NCI-H1092 treated with DMSO at 0.1 percent for 48 hours (cell line): ENCODE data around the gene PIAS1.

Experiments used
- DNase-seq: peaks from one replicate; lab custom pipeline; 2025; lab: John Stamatoyannopoulos, UW

The PIAS1 gene

GRCh38 chr15:68063606-68064005 lies 9.5 kb downstream of the PIAS1 start:
- no peak for DNase-seq

DNA sequence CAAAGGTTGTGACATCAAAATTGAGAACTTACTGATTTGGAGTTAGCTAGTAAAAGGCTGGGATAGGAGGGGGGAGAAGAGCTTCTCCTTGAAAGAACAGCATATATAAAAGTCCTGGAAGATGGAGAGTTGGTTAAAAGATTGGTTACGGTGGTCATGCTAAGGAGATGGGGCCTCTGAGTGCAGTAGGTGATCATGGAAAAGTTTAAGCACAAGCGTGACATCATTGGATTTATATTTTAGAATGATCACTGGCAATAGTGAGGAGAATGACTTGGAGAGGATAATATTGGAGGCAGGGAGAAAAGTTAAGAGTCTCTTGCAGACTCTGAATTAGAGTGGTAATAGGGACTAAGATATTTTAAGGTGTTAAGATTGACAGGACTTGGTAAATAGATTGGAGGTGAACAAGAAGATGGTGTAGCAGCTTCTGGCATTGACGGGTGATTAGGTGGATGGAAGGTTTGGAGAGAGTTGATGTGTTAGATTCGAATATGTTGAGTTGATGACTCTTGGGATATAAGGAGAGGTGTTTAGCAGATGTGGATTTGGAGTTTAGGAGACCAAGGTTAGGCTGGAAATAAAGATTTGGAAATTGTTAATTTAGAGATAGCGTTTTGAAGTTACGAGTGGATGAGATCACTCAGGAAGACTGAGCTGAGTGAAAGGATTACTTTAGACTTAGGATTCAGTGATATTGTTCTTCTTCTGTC lies 19.6 kb downstream of the PIAS1 start:
- no peak for DNase-seq

DNA sequence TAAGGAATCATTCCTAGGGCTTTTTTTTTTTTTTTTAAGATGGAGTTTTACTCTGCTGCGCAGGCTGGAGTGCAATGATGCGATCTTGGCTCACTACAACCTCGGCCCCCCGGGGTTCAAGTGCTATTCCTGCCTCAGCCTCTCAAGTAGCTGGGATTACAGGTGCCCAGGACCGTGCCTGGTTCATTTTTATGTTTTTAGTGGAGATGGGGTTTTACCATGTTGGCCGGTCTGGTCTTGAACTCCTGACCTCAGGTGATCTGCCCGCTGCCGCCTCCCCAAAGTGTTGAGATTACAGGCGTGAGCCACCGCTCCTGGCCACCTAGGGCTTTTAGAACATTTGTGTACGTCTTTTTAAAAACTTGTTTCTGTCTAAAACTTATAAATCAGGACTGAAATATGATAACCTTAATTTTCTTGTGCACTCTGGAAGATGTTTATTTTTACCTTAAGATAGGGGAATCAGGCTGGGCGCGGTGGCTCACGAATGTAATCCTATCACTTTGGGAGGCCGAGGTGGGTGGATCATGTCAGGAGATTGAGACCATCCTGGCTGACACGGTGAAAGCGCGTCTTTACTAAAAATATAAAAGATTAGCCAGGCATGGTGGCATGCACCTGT lies 21.8 kb downstream of the PIAS1 start:
- no peak for DNase-seq

- DNase-seq = no peak
Measured at GRCh38 chr15:68078365-68078764, 24.2 kb downstream of the PIAS1 start.

DNA sequence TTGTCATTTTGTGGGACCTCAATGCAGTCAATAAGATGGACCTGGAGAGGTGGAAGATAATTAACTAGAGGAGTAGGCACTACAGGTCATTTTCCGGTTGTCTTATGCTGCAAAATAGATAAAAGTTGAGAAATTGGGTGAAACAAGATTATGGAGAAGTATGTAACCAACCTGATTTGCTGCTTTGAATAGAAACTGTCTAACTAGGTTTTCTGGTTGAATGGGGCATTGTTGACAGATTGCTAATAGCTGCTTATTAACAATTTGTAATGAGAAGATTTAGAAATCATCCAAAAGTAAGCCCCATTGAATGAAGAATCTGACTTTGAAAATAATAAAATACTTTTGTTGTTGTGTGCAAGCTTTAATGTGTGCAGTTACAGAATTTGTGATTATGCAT lies 26.2 kb downstream of the PIAS1 start:
- DNase-seq = no peak

DNA sequence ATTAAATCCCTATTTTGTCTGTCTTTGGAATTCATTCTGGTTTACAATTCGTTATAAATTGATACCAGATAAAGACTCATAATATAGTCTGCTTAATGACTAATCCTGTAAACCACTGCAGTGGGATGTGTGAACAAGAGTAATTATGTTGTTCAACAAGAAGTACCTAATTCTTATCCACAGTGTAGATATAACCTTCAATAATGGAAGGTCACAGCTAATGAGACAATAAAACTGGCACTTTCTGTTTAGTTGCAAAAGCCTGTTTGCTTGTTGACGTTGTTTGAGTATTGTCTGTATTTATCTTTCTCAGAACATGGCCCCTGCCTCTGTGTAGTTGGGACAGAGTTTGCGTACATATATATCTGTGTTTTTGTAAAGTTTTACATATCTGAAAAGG lies 26.7 kb downstream of the PIAS1 start:
- no peak for DNase-seq

DNA sequence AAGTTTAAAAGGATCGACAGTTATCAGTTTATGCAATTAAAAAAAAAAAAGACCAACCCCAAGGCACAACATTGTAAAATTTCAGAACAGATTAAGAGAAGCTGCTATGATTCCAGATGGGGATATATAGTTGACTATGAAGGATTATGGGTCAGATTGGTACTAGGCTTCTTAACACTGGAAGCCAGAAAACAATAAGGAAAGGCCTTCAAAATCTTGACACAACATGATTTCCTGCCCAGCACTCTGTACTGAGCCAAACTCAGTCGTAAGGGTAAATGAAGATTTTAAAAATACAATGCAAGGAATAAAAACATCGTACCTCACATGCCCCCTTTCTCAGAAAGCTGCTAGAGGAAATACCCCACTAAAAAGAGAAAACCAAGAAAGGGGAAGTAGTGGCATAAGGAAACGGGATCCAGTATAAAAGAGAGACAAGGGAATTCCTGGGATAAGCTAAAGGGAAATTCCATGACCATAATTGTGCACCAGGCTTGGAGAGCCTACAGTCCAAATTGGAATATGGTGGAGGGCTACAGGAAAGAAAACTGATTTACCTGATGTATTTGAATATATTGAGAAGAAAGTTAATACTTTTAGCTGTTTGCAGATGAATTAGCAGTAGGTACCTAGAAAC lies 27.9 kb downstream of the PIAS1 start:
- no peak for DNase-seq

DNA sequence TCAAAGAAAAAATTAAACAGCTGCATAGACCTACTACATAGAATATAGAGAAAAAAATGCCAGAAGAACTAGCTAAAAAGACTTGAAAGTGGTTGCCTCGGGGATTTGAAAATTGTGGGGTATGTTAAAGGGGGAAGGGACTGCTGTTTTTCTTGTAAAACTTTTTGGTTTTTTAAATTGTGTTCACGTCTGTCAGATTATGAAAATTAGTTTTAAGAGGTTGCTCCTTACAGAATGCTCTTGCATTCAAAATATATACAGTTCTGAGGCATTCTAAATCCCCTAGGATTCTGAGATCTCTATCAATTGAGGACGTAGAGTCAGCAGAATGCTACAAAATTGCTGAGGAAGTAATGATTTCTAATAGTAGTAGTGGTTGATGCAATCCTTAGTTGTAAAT lies 28.6 kb downstream of the PIAS1 start:
- DNase-seq = no peak

DNA sequence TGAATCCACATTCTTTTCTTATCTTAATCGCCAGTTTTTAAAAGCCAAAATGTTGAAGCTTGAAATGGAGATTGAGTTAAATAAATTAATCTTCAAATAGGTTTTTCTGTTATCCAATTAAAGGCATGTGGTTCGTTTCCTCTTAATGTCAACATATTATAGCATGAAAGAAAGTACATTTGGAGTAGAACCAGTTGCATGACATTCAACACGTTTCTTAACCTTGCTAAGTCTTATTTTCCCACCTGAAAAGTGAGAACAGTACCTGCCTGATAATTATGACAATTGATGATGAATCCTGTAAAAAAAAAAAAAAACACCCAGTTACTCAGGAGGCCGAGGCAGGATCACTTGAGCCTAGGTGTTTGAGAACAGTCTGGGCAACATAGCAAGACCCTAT lies 29.3 kb downstream of the PIAS1 start:
- DNase-seq = no peak

DNA sequence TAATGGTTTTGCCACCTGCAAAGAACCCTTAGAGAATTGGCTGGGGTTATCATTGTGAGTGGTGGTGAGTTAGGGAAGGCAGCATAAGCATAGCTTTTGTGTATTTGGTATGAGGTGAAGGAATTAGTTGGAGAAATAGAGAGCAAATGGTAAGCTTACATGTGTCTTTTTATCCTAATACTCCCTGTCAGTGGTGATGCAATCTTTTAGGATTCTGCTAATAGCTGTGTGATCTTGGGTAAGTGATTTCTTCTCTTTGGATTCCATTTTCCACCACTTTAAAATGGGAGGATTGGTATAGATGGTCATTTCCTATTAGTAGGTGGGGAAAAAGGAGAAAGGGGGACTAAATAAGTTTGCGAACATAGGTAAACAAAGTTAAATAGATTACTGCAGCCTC lies 30.9 kb downstream of the PIAS1 start:
- DNase-seq = no peak

DNA sequence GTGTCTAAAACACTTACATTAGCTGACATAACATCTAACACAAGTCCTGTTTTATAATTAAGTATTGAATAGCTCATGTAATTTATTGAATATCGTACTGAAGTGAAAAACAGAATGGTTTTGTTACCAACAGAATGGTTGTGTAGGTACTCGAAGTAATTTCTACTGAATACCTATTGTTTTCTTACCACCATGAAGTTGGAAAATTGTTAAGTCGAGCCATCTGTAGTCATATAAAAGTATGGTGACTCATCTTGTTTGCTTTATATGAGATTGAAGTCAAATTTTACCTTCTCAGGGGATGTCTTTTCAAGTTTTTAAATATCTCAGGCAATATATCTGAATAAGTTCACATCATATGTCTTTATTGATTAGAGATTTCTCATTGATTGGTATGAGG lies 37.6 kb downstream of the PIAS1 start:
- DNase-seq = no peak

DNA sequence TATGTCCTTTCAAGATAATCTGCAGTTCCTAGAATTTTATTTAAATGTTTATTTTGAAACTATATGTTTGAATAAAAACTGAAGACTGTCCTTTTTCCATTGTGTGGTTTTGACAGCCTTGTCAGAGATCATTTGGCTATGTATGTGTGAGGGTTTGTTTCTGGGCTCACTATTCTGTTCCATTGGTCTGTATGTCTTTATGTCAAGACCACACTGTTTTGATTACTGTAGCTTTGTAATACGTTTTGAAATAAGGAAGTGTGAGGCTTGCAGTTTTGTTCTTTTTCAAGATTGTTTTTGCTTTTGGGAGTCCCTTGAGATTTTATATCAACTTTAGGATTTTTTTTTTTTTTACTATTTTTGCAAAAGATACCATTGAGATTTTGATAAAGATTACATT lies 42.0 kb downstream of the PIAS1 start:
- DNase-seq = no peak

DNA sequence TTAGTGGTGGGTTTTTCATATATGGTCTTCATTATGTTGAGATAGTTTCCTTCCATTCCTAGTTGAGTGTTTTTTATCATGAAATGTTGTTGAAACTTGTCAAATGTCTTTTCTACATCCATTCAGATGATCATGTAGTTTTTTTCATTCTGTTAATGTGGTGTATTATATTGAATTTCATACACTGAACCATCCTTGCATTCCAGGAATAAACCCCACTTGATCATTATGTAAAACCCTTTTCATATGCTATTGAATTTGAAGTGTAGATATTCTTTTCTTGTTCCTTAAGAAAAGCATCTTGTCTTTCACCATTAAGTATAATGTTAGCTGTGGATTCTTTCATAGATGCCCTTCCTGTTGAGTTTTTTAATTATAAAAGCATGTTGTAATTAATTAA lies 42.9 kb downstream of the PIAS1 start:
- DNase-seq = no peak

DNA sequence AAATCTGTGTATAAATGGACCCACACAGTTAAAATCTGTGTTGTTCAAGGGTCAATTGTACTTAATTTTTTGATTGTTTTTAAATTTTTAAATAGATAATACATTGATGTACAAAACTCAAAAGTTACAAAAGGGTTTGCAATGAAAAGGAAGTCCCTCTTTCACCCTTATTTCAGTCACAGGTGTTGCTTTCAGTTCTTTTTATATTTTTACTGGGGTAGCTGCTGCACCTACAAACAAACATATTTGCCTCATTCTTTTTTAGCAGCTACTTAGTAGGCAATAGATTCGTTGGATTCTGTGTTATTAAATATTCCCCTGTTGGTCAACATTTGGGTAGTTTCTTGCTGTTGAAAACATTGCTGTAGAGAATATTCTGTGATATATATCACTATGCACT lies 44.4 kb downstream of the PIAS1 start:
- DNase-seq = no peak

DNA sequence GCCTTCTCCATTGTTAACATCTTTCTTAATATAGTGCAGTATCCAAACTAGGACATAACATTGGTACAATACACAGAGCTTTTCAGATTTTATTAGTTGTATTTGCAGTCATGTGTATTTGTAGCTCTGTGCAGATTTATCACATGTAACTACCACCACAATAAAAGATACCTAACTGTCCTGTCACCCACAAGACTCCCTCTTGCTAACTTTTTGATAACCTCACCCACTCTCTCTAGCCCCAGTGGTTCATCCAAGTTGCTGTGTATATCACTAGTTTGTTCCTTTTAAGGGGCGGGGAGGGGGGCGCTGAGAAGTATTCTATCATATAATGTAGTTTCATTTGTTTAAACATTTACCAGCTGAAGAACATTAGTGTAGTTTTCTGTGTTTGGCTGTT lies 46.1 kb downstream of the PIAS1 start:
- DNase-seq = no peak

DNA sequence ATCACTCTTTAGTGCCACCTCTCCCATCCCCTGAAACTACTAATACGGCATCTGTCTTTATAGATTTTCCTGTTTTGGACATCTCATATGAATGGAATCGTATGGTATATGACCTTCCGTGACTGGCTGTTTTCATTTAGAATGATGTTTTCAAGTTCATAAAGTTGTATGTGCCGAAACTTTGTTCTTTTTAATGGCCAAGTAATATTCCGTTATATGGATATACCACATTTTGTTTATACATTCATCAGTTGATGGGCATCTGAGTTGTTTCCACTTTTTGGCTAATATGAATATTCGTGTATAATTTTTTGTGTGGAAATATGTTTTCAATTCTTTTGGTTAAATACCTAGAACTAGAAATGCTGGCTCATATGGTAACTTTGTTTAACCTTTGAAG lies 49.5 kb downstream of the PIAS1 start:
- DNase-seq = no peak

DNA sequence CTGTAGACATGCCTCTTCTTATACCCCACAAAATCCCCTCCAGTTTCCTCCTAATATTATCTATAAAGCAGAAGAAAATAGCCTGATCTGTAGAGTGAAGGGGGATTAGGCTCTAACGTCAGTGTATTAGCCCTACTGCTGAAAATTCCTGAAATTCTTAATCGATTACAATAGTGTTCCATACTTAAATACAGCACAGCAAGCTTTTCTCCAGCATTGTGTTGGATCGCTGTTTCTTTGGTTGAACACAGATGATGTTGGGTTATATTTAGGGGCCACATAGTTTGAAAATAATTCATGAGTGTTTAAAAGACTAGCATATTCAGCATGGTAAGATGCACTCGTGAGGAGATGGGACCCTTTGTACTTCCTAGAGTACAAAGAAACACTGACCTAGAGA lies 52.5 kb downstream of the PIAS1 start:
- no peak for DNase-seq

- DNase-seq = no peak
Measured at GRCh38 chr15:68107142-68107541, 53.0 kb downstream of the PIAS1 start.

- DNase-seq = no peak
Measured at GRCh38 chr15:68112706-68113105, 58.6 kb downstream of the PIAS1 start.

GRCh38 chr15:68113273-68113672 lies 59.2 kb downstream of the PIAS1 start:
- DNase-seq = no peak

- DNase-seq = no peak
Measured at GRCh38 chr15:68113751-68114150, 59.6 kb downstream of the PIAS1 start.

GRCh38 chr15:68114356-68114755 lies 60.2 kb downstream of the PIAS1 start:
- no peak for DNase-seq

DNA sequence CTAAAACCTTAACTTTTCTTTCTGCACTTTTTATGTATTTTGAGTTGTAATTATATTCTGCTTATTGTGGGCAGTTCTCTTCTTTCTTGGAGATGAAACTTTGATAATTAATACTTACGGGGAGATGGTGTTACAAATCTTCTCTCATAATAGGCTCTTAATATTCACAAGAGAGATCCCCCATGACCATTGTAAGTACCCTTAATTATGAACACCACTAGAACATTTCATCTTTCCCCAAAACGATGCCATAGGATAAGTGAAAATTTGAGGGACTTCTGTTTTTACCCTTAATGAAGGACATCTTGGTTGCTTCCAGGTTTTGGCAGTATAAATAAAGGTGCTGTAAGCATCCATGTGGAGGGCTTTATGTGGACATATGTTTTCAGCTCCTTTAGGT lies 60.7 kb downstream of the PIAS1 start:
- DNase-seq = no peak

DNA sequence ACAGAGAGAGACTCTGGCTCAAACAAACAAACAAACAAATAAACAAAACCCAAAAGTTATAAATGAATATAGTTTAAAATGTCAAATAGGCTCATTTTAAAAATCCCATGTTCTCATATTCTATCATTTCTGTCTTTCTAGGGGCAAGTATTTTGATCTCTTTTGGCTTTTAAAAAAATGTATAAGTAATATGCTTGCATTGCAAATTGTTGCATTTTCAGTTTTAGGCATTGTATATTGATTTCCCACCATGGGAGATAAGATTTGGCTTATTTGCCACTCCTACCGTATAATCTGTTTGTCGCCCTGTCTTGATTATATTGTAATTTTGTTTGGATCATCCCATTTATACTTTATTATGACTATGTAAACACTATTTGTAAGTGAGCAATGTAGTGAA lies 70.6 kb downstream of the PIAS1 start:
- no peak for DNase-seq
